ENCODE results near the gene OSBP2.

OSBP2 gene

DNA sequence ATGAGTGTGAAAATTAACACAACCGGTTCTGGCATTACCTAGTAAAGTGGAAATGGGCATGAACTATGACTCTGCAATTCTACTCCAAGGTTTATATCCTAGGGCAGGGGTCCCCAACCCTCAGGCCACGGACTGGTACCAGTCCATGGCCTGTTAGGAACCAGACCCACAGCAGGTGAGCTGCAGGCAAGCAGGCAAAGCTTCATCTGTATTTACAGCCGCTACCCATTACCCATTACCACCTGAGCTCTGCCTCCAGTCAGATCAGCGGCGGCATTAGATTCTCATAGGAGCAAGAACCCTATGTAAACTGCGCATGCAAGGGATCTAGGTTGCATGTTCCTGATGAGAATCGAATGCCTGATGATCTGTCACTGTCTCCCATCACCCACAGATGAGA, 224.1 kb downstream of the OSBP2 start:
- TF ChIP-seq, protein P1, sequence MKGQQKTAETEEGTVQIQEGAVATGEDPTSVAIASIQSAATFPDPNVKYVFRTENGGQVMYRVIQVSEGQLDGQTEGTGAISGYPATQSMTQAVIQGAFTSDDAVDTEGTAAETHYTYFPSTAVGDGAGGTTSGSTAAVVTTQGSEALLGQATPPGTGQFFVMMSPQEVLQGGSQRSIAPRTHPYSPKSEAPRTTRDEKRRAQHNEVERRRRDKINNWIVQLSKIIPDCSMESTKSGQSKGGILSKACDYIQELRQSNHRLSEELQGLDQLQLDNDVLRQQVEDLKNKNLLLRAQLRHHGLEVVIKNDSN (IDR thresholded peaks at IDR 0.05) = no peak
- TF ChIP-seq EP300 (IDR thresholded peaks at IDR 0.05; ENCODE audit: borderline replicate concordance) = no peak
- TF ChIP-seq MAX (IDR thresholded peaks at IDR 0.05) = no peak
- TF ChIP-seq ZBTB7A (IDR thresholded peaks at IDR 0.05; ENCODE audit: low read depth) = no peak
- no peak for TF ChIP-seq NFIC (IDR thresholded peaks at IDR 0.05)
- TF ChIP-seq TCF12 (IDR thresholded peaks at IDR 0.05; ENCODE audit: low read depth) = no peak
- TF ChIP-seq FOXM1 (IDR thresholded peaks at IDR 0.05; ENCODE audit: borderline replicate concordance, low read depth) = no peak
- TF ChIP-seq, protein P2, sequence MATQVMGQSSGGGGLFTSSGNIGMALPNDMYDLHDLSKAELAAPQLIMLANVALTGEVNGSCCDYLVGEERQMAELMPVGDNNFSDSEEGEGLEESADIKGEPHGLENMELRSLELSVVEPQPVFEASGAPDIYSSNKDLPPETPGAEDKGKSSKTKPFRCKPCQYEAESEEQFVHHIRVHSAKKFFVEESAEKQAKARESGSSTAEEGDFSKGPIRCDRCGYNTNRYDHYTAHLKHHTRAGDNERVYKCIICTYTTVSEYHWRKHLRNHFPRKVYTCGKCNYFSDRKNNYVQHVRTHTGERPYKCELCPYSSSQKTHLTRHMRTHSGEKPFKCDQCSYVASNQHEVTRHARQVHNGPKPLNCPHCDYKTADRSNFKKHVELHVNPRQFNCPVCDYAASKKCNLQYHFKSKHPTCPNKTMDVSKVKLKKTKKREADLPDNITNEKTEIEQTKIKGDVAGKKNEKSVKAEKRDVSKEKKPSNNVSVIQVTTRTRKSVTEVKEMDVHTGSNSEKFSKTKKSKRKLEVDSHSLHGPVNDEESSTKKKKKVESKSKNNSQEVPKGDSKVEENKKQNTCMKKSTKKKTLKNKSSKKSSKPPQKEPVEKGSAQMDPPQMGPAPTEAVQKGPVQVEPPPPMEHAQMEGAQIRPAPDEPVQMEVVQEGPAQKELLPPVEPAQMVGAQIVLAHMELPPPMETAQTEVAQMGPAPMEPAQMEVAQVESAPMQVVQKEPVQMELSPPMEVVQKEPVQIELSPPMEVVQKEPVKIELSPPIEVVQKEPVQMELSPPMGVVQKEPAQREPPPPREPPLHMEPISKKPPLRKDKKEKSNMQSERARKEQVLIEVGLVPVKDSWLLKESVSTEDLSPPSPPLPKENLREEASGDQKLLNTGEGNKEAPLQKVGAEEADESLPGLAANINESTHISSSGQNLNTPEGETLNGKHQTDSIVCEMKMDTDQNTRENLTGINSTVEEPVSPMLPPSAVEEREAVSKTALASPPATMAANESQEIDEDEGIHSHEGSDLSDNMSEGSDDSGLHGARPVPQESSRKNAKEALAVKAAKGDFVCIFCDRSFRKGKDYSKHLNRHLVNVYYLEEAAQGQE (IDR thresholded peaks at IDR 0.05; ENCODE audit: low read depth) = no peak
- TF ChIP-seq EGR1 (IDR thresholded peaks at IDR 0.05) = no peak
- TF ChIP-seq TAF1 (IDR thresholded peaks at IDR 0.05; ENCODE audit: low read depth) = no peak
- no peak for TF ChIP-seq CREB1 (IDR thresholded peaks at IDR 0.05; ENCODE audit: low read depth)
- TF ChIP-seq TEAD4 (IDR thresholded peaks at IDR 0.05) = no peak
- no peak for TF ChIP-seq CEBPB (IDR thresholded peaks at IDR 0.05)
- TF ChIP-seq RAD21 (IDR thresholded peaks at IDR 0.05; ENCODE audit: low read depth) = no peak
- no peak for TF ChIP-seq YY1 (IDR thresholded peaks at IDR 0.05; ENCODE audit: low read depth)

DNA sequence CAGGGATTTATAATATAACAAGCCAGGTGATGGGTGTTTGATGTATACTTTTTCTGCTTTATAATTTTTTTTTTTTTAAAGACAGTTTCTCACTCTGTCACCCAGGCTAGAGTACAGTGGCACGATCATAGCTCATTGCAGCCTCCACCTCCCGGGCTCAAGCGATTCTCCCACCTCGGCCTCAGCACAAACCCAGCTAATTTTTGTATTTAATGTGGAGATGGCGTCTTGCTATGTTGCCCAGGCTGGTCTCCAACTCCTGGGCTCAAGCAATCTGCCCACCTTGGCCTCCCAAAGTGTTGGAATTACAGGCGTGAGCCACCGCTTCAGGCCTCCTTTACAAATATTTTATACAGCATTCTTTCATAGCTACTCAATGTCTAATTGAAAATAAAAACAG, 225.3 kb downstream of the OSBP2 start:
- TF ChIP-seq EP300 (IDR thresholded peaks at IDR 0.05; ENCODE audit: borderline replicate concordance) (no peak), TEAD4 (IDR thresholded peaks at IDR 0.05) (no peak), NFIC (IDR thresholded peaks at IDR 0.05) (no peak), CEBPB (IDR thresholded peaks at IDR 0.05) (no peak)

- TF ChIP-seq RAD21 (IDR thresholded peaks at IDR 0.05; ENCODE audit: low read depth) = peak; percentile 81
- TF ChIP-seq CREB1 (IDR thresholded peaks at IDR 0.05; ENCODE audit: low read depth) = no peak
Observed at GRCh38 chr22:30920407-30920806, 225.7 kb downstream of the OSBP2 start.

DNA sequence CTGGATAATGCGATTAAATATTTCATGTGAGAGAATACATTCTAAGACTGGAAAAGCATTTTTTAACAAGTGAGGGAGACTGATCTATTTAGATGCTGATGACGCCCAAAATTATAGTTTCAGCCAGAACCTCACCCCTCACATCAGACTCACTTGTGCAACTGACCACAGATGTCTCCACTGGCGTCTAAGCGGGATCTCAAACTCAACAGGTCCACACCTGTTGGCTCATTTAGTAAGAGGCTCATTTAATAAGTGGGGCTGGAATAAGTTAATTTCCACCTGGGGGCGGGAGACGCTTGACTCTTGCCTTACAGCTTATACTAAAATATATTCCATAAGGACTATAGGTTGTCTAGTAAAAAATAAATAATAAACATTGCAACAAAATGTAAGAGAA, 226.4 kb downstream of the OSBP2 start:
- no peak for TF ChIP-seq ZBTB7A (IDR thresholded peaks at IDR 0.05; ENCODE audit: low read depth)
- no peak for TF ChIP-seq FOXM1 (IDR thresholded peaks at IDR 0.05; ENCODE audit: borderline replicate concordance, low read depth)
- TF ChIP-seq TEAD4 (IDR thresholded peaks at IDR 0.05) = no peak
- no peak for TF ChIP-seq YY1 (IDR thresholded peaks at IDR 0.05; ENCODE audit: low read depth)
- TF ChIP-seq, protein P1 (IDR thresholded peaks at IDR 0.05) = no peak
- TF ChIP-seq RAD21 (IDR thresholded peaks at IDR 0.05; ENCODE audit: low read depth) = no peak
- no peak for TF ChIP-seq CEBPB (IDR thresholded peaks at IDR 0.05)
- no peak for TF ChIP-seq NFIC (IDR thresholded peaks at IDR 0.05)
- TF ChIP-seq TCF12 (IDR thresholded peaks at IDR 0.05; ENCODE audit: low read depth) = no peak
- no peak for TF ChIP-seq CREB1 (IDR thresholded peaks at IDR 0.05; ENCODE audit: low read depth)
- TF ChIP-seq, protein P2 (IDR thresholded peaks at IDR 0.05; ENCODE audit: low read depth) = no peak

GRCh38 chr22:30922151-30922611, 227.5 kb downstream of the OSBP2 start:
- TF ChIP-seq, protein P2 (IDR thresholded peaks at IDR 0.05; ENCODE audit: low read depth) = no peak
- TF ChIP-seq CEBPB (IDR thresholded peaks at IDR 0.05) (no peak), NFIC (IDR thresholded peaks at IDR 0.05) (no peak), CREB1 (IDR thresholded peaks at IDR 0.05; ENCODE audit: low read depth) (no peak), EP300 (IDR thresholded peaks at IDR 0.05; ENCODE audit: borderline replicate concordance) (no peak), MAX (IDR thresholded peaks at IDR 0.05) (no peak), TAF1 (IDR thresholded peaks at IDR 0.05; ENCODE audit: low read depth) (no peak), TCF12 (IDR thresholded peaks at IDR 0.05; ENCODE audit: low read depth) (no peak), FOXM1 (IDR thresholded peaks at IDR 0.05; ENCODE audit: borderline replicate concordance, low read depth) (no peak), EGR1 (IDR thresholded peaks at IDR 0.05) (no peak), ZBTB7A (IDR thresholded peaks at IDR 0.05; ENCODE audit: low read depth) (no peak), RAD21 (IDR thresholded peaks at IDR 0.05; ENCODE audit: low read depth) (no peak), YY1 (IDR thresholded peaks at IDR 0.05; ENCODE audit: low read depth) (no peak), TEAD4 (IDR thresholded peaks at IDR 0.05) (no peak)
- TF ChIP-seq, protein P1 (IDR thresholded peaks at IDR 0.05) = no peak

Measured in Ishikawa (cell line).